HG03571 (cell line): ENCODE data around the gene ENTHD1.

ENCODE experiments used
- ATAC-seq: cut with Tn5 transposase; IDR thresholded peaks from one replicate; pipeline ENCODE4 v1.9.1; 2021; ENCODE audit not compliant: unreplicated experiment

Gene ENTHD1

DNA sequence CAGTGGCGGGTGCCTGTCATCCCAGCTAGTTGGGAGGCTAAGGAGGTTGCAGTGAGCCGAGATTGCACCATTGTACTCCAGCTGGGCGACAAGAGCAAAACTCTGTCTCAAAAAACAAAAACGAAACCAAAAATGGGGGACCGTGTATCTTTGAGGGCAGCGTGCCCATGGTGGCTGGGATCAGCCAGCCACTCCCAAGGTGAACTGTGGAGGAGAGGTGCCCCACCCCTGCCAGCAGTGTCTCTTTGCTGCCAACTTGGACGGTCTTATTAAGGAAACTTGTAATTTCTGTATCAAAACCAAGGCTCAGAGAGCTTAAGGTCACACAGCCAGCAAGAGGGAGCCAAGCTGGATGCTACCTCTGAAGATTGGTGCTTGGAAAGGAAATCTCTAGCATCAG is 175.4 kb downstream of the ENTHD1 start:
- no peak for ATAC-seq

GRCh38 chr22:39717099-39717498 is 176.5 kb downstream of the ENTHD1 start:
- ATAC-seq, result no peak

GRCh38 chr22:39716534-39716933 is 177.0 kb downstream of the ENTHD1 start:
- no peak for ATAC-seq

DNA sequence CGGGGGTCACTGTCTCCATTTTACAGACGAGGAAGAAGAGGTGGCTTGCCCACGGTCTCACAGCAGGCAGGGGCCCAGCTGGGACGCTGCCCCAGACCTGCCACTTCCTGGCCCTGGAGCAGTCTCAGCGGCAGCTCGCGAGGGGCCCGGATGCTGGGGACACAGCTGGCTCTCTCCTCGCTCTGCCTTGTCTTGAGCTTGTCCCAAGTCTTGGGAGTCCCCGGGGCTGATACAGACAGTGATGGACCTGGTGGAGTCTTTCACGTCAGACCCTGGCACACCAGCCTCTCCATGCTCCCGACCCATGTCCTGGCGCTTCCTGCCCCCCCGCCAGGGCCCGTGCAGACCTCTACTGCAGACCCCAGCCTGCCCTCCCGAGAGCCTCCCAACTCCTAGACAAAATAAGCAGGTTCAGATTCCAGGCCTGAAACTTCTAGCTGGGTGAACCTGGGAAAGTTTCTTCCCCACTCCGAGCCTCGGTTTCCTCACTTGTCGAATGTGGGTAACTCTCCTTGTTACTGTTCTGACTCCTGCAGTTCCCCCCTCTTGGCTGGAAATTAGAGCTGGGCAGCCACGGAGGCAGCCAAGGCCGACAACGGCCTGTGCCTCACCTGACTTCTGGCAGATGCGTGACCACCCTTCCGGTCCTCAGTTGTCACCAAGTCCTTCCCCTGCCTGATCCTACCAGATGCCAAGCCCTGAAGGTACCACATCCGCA is 177.6 kb downstream of the ENTHD1 start:
- ATAC-seq, result no peak

GRCh38 chr22:39714321-39714720 is 179.2 kb downstream of the ENTHD1 start:
- ATAC-seq, result no peak

GRCh38 chr22:39713799-39714290 is 179.7 kb downstream of the ENTHD1 start:
- ATAC-seq, result no peak

DNA sequence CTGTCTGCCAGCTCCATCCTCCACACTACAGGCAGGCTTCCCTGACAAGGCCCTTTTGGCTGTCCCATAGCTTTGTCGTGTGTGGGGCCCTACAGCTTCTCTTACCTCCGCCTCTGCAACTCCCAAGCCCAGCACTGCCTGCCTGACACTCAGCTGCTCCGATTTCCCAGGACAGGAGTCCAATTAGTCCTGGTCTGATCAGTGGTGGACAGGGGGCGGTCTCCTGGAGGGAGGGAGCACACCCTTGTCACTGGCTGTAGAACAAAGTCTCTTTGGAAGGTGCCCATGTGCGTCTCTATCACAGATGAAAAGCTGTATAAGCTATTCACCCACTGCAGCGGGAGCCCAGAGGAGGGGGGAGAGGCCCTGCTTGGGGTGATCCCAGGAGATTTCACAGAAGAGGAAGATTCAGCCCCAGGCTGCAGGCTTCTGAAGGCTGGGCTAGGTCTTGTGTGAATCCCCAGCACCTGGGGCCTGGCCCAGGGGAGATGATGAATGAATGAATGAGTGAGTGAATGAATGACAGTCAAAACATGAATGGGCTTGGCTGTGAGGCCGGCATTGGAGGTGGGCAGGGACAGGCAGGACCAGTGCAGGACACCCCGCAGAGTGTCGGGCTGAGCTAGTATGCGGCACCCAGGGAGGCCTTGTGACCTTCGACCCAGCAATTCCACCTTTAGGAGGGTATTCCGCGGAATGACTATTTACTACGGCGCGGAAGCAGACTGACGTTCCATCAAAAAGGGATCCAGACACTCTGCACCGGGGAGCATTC is 180.6 kb downstream of the ENTHD1 start:
- no peak for ATAC-seq

DNA sequence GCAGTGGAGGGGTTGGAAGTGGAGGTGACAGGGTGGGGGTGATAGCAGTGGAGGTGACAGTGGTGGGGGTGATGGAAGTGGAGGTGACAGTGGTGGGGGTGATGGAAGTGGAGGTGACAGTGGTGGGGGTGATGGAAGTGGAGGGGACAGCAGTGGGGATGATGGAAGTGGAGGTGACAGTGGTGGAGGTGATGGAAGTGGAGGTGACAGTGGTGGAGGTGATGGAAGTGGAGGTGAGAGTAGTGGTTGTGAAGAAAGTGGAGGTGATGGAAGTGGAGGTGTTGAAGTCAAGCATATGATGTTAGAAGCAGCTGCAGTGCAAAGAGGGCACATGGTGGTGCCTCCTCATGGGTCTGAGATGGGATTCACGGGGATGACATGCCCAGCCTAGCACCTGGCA is 181.5 kb downstream of the ENTHD1 start:
- ATAC-seq, result no peak

GRCh38 chr22:39710380-39711150 is 183.0 kb downstream of the ENTHD1 start:
- ATAC-seq, result no peak

GRCh38 chr22:39707816-39708215 is 185.7 kb downstream of the ENTHD1 start:
- no peak for ATAC-seq

GRCh38 chr22:39707351-39707750 is 186.2 kb downstream of the ENTHD1 start:
- ATAC-seq, result no peak

- no peak for ATAC-seq
Observed at GRCh38 chr22:39706376-39707140, 187.0 kb downstream of the ENTHD1 start.

- no peak for ATAC-seq
Observed at GRCh38 chr22:39705386-39705785, 188.2 kb downstream of the ENTHD1 start.

DNA sequence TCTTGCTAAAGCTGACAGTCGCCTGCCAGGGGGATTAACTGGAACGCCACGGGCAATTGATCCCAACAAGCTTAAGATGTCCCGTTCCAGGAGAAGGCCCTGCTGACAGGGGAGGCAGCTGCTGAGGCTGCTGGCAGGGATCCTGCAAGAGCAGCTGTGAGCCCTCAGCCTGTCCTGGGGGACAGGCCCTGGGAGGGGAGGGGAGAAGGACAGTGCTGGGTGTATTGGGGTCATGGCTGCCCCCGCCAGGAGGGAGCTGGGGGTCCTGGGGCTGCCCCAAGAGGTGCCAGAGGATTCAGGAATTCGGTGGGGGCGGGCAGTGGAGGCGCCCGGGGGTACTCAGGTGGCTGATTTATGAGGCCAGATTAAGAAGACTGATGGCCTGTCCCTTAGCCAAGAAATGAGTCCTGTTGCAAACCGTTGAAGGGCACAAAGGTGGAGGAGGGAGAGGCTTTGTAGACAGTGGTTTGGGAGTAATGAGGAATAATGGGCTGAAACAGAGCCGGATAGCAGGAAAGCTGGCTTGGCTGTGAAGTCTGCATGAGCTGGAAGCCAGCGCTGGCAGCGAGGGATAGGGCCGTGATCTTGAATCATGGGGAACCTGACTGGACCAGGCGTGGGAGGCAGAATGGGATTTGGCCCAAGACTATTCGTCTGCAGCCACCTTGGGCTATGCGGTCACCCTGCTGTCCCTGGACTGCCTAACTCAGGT is 189.5 kb downstream of the ENTHD1 start:
- ATAC-seq, result no peak

DNA sequence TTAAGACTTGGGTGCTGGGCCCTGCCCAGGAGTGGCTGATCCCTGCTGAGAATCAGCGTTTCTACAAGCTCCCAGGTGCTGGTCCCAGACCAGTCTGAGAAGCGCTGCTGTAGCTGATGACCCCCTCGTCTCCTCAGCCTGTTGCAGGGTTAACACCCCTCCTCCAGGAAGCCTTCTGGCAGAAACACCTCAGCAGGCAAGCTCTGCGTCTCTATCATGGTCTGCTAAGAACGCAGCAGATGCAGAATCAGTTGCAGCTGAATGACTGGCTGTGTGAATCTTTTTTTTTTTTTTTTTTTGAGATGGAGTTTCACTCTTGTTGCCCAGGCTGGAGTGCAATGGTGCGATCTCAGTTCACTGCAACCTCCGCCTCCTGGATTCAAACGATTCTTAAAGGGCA is 190.5 kb downstream of the ENTHD1 start:
- ATAC-seq, result no peak

DNA sequence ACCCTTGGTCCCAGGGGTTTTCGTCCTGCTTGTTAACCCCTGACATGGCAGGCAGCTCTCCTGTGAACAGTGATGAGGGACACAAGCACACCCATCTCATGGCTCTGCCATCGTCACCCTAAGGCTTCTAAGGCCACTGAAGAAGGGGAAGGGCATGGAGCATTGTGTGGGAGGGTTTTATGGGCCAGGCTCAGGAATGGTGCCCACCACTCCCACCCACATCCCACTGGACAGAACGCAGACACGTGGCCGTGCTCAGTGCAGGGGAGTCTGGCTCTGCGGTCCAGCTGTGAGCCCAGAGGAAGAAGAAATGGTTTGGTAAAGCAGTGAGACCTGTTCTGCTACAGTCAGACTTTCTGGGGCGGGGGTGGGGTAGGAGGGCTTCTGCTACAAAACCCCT is 193.0 kb downstream of the ENTHD1 start:
- ATAC-seq, result no peak

DNA sequence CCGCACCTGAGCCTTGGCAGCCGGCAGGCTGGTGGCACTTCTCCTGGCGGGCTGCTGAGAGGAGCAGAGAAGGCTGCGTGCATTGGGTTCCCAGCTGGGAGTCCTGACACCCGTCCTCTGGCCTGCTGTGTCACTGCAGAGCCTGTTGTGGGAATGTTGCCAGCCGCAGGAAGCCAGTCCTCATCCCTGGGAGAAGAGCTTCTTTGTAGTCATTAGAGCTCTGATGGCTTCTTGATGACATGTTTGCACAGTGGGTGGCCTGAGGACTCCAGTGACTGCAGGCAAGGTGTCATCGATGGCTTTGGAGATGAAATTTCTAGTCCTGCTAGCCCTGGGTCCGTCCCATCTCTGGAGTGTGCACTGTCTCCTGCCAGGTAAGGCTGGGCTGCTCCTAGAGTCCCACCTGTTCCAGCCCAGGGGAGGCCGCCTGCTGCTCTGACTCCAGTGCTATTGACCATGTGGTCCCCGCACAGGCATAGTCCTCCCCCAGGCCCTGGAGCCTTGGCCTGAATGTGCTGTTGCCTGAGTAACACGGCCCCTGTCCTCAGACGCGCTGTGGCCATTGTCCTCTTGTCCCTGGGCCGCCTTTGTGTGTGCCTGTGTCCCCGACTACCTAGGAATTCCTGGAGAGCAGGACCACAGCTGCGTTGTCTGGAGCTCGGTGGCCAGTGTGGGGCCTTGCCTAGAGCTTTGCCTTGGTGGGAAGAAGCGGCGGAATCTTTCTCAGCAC is 193.8 kb downstream of the ENTHD1 start:
- ATAC-seq, result no peak

DNA sequence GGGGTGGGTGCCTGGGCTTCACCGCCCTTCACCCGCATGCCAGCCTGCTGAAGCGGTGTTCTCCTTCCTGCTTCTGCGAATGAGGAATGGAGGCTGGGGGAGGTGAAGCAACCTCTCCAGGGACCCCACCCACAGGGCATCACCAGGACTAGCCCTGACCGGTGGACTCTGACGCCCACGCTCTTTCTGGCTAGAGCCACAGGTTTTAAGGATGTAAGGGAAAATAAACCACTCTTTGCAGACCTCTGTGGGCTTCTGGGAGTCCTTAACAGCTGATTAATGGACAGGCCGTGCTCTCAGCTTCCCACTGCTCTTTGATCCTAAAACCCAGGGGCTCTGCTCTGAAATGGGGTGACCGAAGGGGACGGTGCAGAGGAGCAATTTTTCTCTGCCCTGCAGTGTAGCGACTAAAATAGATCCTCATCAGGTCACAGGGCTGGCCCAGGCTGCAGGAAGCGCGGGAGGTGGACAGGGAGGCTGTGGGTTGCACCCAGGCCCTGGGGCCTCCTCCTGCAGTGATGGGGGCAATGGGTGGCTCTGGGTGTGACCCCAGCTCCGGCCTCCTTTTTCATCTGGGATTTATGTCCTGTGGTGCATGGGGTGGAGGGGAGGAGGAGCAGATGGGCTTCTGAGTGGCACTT is 195.7 kb downstream of the ENTHD1 start:
- ATAC-seq, result no peak

DNA sequence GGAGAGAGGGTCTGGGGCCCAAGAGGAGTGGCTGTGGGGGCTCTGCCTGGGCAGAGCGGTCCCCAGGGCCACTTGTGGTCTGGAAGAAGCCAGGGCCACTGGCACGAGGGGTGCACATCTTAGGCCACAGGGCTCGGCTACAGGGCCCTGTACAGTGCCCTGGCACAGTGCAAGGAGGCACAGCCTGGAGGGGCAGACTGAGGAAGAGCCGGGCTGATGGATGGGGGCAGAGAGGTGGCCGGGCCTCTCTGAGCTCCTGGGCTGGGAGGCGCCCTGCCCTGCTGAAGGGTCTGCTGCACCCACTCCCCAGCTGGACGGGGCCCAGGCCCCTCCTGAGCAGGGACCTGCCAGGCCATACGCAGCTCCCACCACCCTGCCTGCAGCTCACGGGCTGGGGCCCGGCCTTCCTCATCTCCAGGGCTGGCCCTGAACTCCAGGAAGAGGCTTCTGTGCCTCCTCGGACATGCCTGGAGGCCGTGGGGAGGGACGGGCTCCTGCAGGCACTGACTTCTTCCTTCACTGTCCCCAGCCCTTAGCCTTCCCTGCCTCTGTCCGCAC is 199.5 kb downstream of the ENTHD1 start:
- ATAC-seq, result no peak
